HepG2 (cell line): ENCODE data around the gene GDAP1L1. TPM values are rescaled to one million over a fixed set of nuclear protein-coding genes. Genes with fewer than 3 reads are reported as not detected.

Experiments used
- AKNA ChIP-seq: sonication (generic); formaldehyde crosslinking; IDR thresholded peaks from 2 replicates; pipeline ENCODE4 v1.4.0; 2020; ENCODE audit warnings: missing genetic modification reagents, borderline replicate concordance
- BHLHE40 ChIP-seq: IDR thresholded peaks from 2 replicates; pipeline ENCODE4 v1.6.1; 2011; ENCODE audit warnings: low read length, improper control_type of control experiment
- CHD4 ChIP-seq: fragments of 200-600 bp; sonication (generic); IDR thresholded peaks from 2 replicates; pipeline ENCODE4 v1.7.0; 2017; ENCODE audit warnings: mild to moderate bottlenecking, low read length, borderline replicate concordance
- NR0B2 ChIP-seq: sonication (generic); formaldehyde crosslinking; IDR thresholded peaks from 2 replicates; pipeline ENCODE4 v1.4.0; 2020; ENCODE audit warnings: mild to moderate bottlenecking, missing genetic modification reagents
- SCMH1 ChIP-seq: sonication (generic); formaldehyde crosslinking; IDR thresholded peaks from 2 replicates; pipeline ENCODE4 v1.9.0; 2021; ENCODE audit warnings: missing genetic modification reagents, mild to moderate bottlenecking, borderline replicate concordance
- SRSF9 ChIP-seq: fragments of 200-400 bp; formaldehyde crosslinking; IDR thresholded peaks from 2 replicates; pipeline ENCODE4 v1.6.1; 2018; ENCODE audit warnings: borderline replicate concordance, mild to moderate bottlenecking, low read depth, low read length; ENCODE audit not compliant: insufficient read depth, poor library complexity, severe bottlenecking
- U2AF2 ChIP-seq: fragments of 200-400 bp; formaldehyde crosslinking; IDR thresholded peaks from 2 replicates; pipeline ENCODE4 v1.6.1; 2017; ENCODE audit warnings: low read depth, mild to moderate bottlenecking, low read length
- ZKSCAN1 ChIP-seq: fragments of 150-350 bp; IDR thresholded peaks from 2 replicates; pipeline ENCODE4 v1.6.1; 2014; ENCODE audit warnings: low read length
- ZNF501 ChIP-seq: sonication (generic); formaldehyde crosslinking; IDR thresholded peaks from 2 replicates; pipeline ENCODE4 v1.5.1; 2020; ENCODE audit warnings: mild to moderate bottlenecking, moderate library complexity, missing genetic modification reagents
- ZNF878 ChIP-seq: sonication (generic); formaldehyde crosslinking; IDR thresholded peaks from 2 replicates; pipeline ENCODE4 v1.8.1; 2023; ENCODE audit warnings: mild to moderate bottlenecking, missing genetic modification reagents, moderate library complexity
- polyA plus RNA-seq, 8 experiments: library from polyadenylated mRNA; depleted of rRNA in 3 of 8; stranded (reverse) in 7 of 8; unstranded in 1 of 8; fragments of >200 nt; fragmentation: Illumina TruSeq in 4 of 8; extraction: Trizol in 4 of 8; gene quantifications; 2 replicates each; pipeline versions ENCODE4 v1.2.1 to v1.2.3, GENCODE V29; 2011 to 2016; ENCODE audit warnings: low read depth in 4 of 8, missing spikeins in 1 of 8, mixed read lengths in 1 of 8; ENCODE audit not compliant: insufficient read depth in 1 of 8
- total RNA-seq, 5 experiments: library from RNA; depleted of rRNA; stranded (reverse); fragments of >200 nt; fragmentation: Illumina TruSeq; extraction: Trizol; gene quantifications; 2 replicates each; pipeline ENCODE4 v1.2.3, GENCODE V29; 2016; ENCODE audit warnings: low read depth in 1 of 5

Gene GDAP1L1
- total and polyA plus RNA-seq, 2 of the 13 experiments (the other 11 are each of a cell fraction or from before 2014, with no cell fraction given): 0.04 TPM; not detected in 1

GRCh38 chr20:44248410-44248759, 1.3 kb downstream of the GDAP1L1 start (continued):
- TF ChIP-seq AKNA (no peak), ZNF878 (no peak), CHD4 (peak; percentile 70; the same call in 1 of the 2 replicates), NR0B2 (no peak), SRSF9 (no peak), ZKSCAN1 (no peak), ZNF501 (CRISPR knock-in tag) (peak; percentile 27; the same call in 1 of the 2 replicates), U2AF2 (no peak), BHLHE40 (peak; percentile 20; the same call in 1 of the 2 replicates), SCMH1 (no peak)
